ENCODE results near the gene JMJD6.
A peak's percentile ranks its signal among the peaks of the same experiment; 100 is the strongest.
"Not testable (repeated sequence)": the region's sequence is repeated elsewhere in the genome, so short reads cannot be mapped to it uniquely, and the experiment has no call there.

Gene JMJD6

GRCh38 chr17:76721463-76721862 lies 4.9 kb downstream of the JMJD6 start:
- no peaks in the 10 kb centered on the region for H3K27me3 ChIP-seq (ENCODE audit: control insufficient read depth, insufficient read depth, low read length)
- no peak overlapping the region for H3K4me3 ChIP-seq (ENCODE audit: low read length)
- no peak overlapping the region for H3K9ac ChIP-seq (ENCODE audit: low read length)
- peaks cover 7% of the 10 kb centered on the region for H3K36me3 ChIP-seq (ENCODE audit: control insufficient read depth, insufficient read depth, low read length)
- H3K9me3 ChIP-seq (ENCODE audit: control insufficient read depth, low read length) = no peaks in the 10 kb centered on the region
- peaks cover 11% of the 10 kb centered on the region for H3K4me1 ChIP-seq (ENCODE audit: control insufficient read depth, insufficient read depth, low read length)

- H3K4me3 ChIP-seq (ENCODE audit: low read length) = no peak overlapping the region
- H3K27me3 ChIP-seq (ENCODE audit: control insufficient read depth, insufficient read depth, low read length) = no peaks in the 10 kb centered on the region
- peaks cover 11% of the 10 kb centered on the region for H3K4me1 ChIP-seq (ENCODE audit: control insufficient read depth, insufficient read depth, low read length)
- no peak overlapping the region for H3K9ac ChIP-seq (ENCODE audit: low read length)
- H3K36me3 ChIP-seq (ENCODE audit: control insufficient read depth, insufficient read depth, low read length) = peaks cover 7% of the 10 kb centered on the region
- no peaks in the 10 kb centered on the region for H3K9me3 ChIP-seq (ENCODE audit: control insufficient read depth, low read length)
Observed at GRCh38 chr17:76720941-76721340, 5.5 kb downstream of the JMJD6 start.

GRCh38 chr17:76720211-76720610 lies 6.2 kb downstream of the JMJD6 start:
- no peak overlapping the region for H3K4me3 ChIP-seq (ENCODE audit: low read length)
- H3K36me3 ChIP-seq (ENCODE audit: control insufficient read depth, insufficient read depth, low read length) = peaks cover 7% of the 10 kb centered on the region
- H3K9ac ChIP-seq (ENCODE audit: low read length) = no peak overlapping the region
- peaks cover 8% of the 10 kb centered on the region for H3K4me1 ChIP-seq (ENCODE audit: control insufficient read depth, insufficient read depth, low read length)
- no peaks in the 10 kb centered on the region for H3K9me3 ChIP-seq (ENCODE audit: control insufficient read depth, low read length)
- H3K27me3 ChIP-seq (ENCODE audit: control insufficient read depth, insufficient read depth, low read length) = no peaks in the 10 kb centered on the region

GRCh38 chr17:76718516-76718915 lies 7.9 kb downstream of the JMJD6 start:
- Histone ChIP-seq H3K4me3 (ENCODE audit: low read length) (no peak overlapping the region), H3K9me3 (ENCODE audit: control insufficient read depth, low read length) (no peaks in the 10 kb centered on the region), H3K27me3 (ENCODE audit: control insufficient read depth, insufficient read depth, low read length) (no peaks in the 10 kb centered on the region), H3K9ac (ENCODE audit: low read length) (no peak overlapping the region), H3K36me3 (ENCODE audit: control insufficient read depth, insufficient read depth, low read length) (peaks cover 7% of the 10 kb centered on the region), H3K4me1 (ENCODE audit: control insufficient read depth, insufficient read depth, low read length) (no peaks in the 10 kb centered on the region)

- H3K9me3 ChIP-seq (ENCODE audit: control insufficient read depth, low read length) = no peaks in the 10 kb centered on the region
- no peak overlapping the region for H3K9ac ChIP-seq (ENCODE audit: low read length)
- peaks cover 7% of the 10 kb centered on the region for H3K36me3 ChIP-seq (ENCODE audit: control insufficient read depth, insufficient read depth, low read length)
- H3K4me3 ChIP-seq (ENCODE audit: low read length) = no peak overlapping the region
- H3K4me1 ChIP-seq (ENCODE audit: control insufficient read depth, insufficient read depth, low read length) = no peaks in the 10 kb centered on the region
- no peaks in the 10 kb centered on the region for H3K27me3 ChIP-seq (ENCODE audit: control insufficient read depth, insufficient read depth, low read length)
Observed at GRCh38 chr17:76716839-76717215, 9.6 kb downstream of the JMJD6 start.

GRCh38 chr17:76716146-76716838 lies 10.1 kb downstream of the JMJD6 start:
- Histone ChIP-seq H3K4me3 (ENCODE audit: low read length) (no peak overlapping the region), H3K4me1 (ENCODE audit: control insufficient read depth, insufficient read depth, low read length) (peaks cover 4% of the 10 kb centered on the region), H3K9me3 (ENCODE audit: control insufficient read depth, low read length) (no peaks in the 10 kb centered on the region), H3K36me3 (ENCODE audit: control insufficient read depth, insufficient read depth, low read length) (peaks cover 7% of the 10 kb centered on the region), H3K9ac (ENCODE audit: low read length) (no peak overlapping the region), H3K27me3 (ENCODE audit: control insufficient read depth, insufficient read depth, low read length) (no peaks in the 10 kb centered on the region)

GRCh38 chr17:76715496-76715830 lies 10.9 kb downstream of the JMJD6 start:
- no peaks in the 10 kb centered on the region for H3K27me3 ChIP-seq (ENCODE audit: control insufficient read depth, insufficient read depth, low read length)
- H3K36me3 ChIP-seq (ENCODE audit: control insufficient read depth, insufficient read depth, low read length) = peaks cover 7% of the 10 kb centered on the region
- no peak overlapping the region for H3K4me3 ChIP-seq (ENCODE audit: low read length)
- peaks cover 7% of the 10 kb centered on the region for H3K4me1 ChIP-seq (ENCODE audit: control insufficient read depth, insufficient read depth, low read length)
- H3K9me3 ChIP-seq (ENCODE audit: control insufficient read depth, low read length) = no peaks in the 10 kb centered on the region
- H3K9ac ChIP-seq (ENCODE audit: low read length) = no peak overlapping the region

- H3K9me3 ChIP-seq (ENCODE audit: control insufficient read depth, low read length) = no peaks in the 10 kb centered on the region
- peaks cover 3% of the 10 kb centered on the region for H3K27me3 ChIP-seq (ENCODE audit: control insufficient read depth, insufficient read depth, low read length)
- peaks cover 4% of the 10 kb centered on the region for H3K36me3 ChIP-seq (ENCODE audit: control insufficient read depth, insufficient read depth, low read length)
- no peak overlapping the region for H3K9ac ChIP-seq (ENCODE audit: low read length)
- H3K4me3 ChIP-seq (ENCODE audit: low read length) = no peak overlapping the region
- peaks cover 9% of the 10 kb centered on the region for H3K4me1 ChIP-seq (ENCODE audit: control insufficient read depth, insufficient read depth, low read length)
Observed at GRCh38 chr17:76714822-76715495, 11.4 kb downstream of the JMJD6 start.

GRCh38 chr17:76714336-76714735 lies 12.1 kb downstream of the JMJD6 start:
- peaks cover 4% of the 10 kb centered on the region for H3K36me3 ChIP-seq (ENCODE audit: control insufficient read depth, insufficient read depth, low read length)
- H3K4me1 ChIP-seq (ENCODE audit: control insufficient read depth, insufficient read depth, low read length) = peaks cover 11% of the 10 kb centered on the region
- H3K9me3 ChIP-seq (ENCODE audit: control insufficient read depth, low read length) = no peaks in the 10 kb centered on the region
- H3K4me3 ChIP-seq (ENCODE audit: low read length) = no peak overlapping the region
- H3K9ac ChIP-seq (ENCODE audit: low read length) = no peak overlapping the region
- H3K27me3 ChIP-seq (ENCODE audit: control insufficient read depth, insufficient read depth, low read length) = peaks cover 9% of the 10 kb centered on the region

- no peak overlapping the region for H3K4me3 ChIP-seq (ENCODE audit: low read length)
- peaks cover 16% of the 10 kb centered on the region for H3K4me1 ChIP-seq (ENCODE audit: control insufficient read depth, insufficient read depth, low read length)
- no peak overlapping the region for H3K9ac ChIP-seq (ENCODE audit: low read length)
- peaks cover 9% of the 10 kb centered on the region for H3K27me3 ChIP-seq (ENCODE audit: control insufficient read depth, insufficient read depth, low read length)
- H3K36me3 ChIP-seq (ENCODE audit: control insufficient read depth, insufficient read depth, low read length) = peaks cover 4% of the 10 kb centered on the region
- H3K9me3 ChIP-seq (ENCODE audit: control insufficient read depth, low read length) = no peaks in the 10 kb centered on the region
Observed at GRCh38 chr17:76713765-76714164, 12.6 kb downstream of the JMJD6 start.

GRCh38 chr17:76712321-76712720 lies 14.1 kb downstream of the JMJD6 start:
- H3K4me1 ChIP-seq (ENCODE audit: control insufficient read depth, insufficient read depth, low read length) = peaks cover 19% of the 10 kb centered on the region
- not testable (repeated sequence) for H3K27me3 ChIP-seq (ENCODE audit: control insufficient read depth, insufficient read depth, low read length); H3K9ac ChIP-seq (ENCODE audit: low read length); H3K4me3 ChIP-seq (ENCODE audit: low read length); H3K9me3 ChIP-seq (ENCODE audit: control insufficient read depth, low read length); H3K36me3 ChIP-seq (ENCODE audit: control insufficient read depth, insufficient read depth, low read length)

GRCh38 chr17:76710863-76711611 lies 15.4 kb downstream of the JMJD6 start, which contains the start of gene MXRA7:
Gene MXRA7 (minus strand): TSS chr17:76710965. CDS start chr17:76710946, 19 bp downstream.
- Histone ChIP-seq H3K36me3 (ENCODE audit: control insufficient read depth, insufficient read depth, low read length) (no peaks in the 10 kb centered on the region), H3K9ac (ENCODE audit: low read length) (peak within 1 kb of the TSS; percentile 76), H3K4me1 (ENCODE audit: control insufficient read depth, insufficient read depth, low read length) (peaks cover 19% of the 10 kb centered on the region), H3K4me3 (ENCODE audit: low read length) (peak within 1 kb of the TSS; percentile 29), H3K27me3 (ENCODE audit: control insufficient read depth, insufficient read depth, low read length) (peaks cover 9% of the 10 kb centered on the region), H3K9me3 (ENCODE audit: control insufficient read depth, low read length) (no peaks in the 10 kb centered on the region)

All from mucosa of stomach (tissue), 1 donor.